GM21528 (cell line): ENCODE results near the gene DENND5A.
"Not testable (repeated sequence)": the region's sequence is repeated elsewhere in the genome, so short reads cannot be mapped to it uniquely, and the experiment has no call there.

Source experiments
- ATAC-seq: cut with Tn5 transposase; IDR thresholded peaks from one replicate; pipeline ENCODE4 v1.9.1; 2021; ENCODE audit warnings: mild to moderate bottlenecking, moderate library complexity; ENCODE audit not compliant: unreplicated experiment, low FRiP score

DENND5A gene

DNA sequence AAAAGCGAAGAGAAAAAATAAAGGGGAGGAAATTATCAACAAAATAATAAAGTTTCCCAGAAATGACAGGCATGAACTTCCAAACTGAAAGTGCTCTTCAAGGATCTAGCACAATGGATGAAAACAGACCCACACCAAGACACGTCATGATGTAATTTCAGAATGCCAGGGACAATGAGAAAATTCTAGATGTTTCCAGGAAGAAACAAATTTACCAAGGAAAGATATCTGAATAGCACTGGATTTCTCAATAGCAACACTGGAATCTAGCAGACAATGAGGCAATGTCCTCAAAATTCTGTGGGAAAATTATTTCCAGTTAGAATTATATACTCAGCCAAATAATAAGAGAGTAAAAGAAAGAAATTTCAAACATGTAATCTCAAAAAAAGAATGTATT lies 46.0 kb downstream of the DENND5A start:
- ATAC-seq, result no peak

DNA sequence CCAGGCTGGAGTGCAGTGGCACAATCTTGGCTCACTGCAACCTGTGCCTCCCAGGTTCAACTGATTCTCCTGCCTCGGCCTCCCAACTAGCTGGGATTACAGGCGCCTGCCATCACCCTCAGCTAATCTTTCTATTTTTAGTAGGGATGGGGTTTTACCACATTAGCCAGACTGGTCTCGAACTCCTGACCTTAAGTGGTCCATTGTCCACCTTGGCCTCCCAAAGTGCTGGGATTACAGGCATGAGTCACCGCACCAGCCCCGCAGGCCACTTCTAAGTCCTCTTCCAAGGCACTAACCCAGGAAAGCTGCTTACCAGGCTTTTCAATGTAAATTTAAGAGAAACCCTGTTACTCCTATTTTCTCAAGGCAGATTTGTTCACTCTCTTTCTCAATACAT lies 50.4 kb downstream of the DENND5A start:
- ATAC-seq, result no peak

DNA sequence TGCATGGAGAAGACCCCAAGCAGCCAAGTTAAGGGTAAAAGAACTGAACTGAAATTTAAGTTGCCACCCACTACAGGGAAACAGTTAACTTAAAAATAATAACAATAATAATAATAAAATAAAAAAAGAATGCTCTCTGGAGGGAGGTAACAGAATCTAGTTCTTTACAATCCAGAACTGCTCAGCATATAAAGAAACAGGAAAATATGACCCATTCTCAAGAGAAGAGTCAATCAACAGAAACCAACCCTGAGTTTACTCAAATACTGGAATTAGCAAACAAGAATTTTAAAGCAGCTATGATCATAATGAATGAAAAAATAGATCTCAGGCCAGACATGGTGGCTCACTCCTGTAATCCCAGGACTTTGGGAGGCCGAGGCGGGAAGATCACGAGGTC lies 53.8 kb downstream of the DENND5A start:
- no peak for ATAC-seq

DNA sequence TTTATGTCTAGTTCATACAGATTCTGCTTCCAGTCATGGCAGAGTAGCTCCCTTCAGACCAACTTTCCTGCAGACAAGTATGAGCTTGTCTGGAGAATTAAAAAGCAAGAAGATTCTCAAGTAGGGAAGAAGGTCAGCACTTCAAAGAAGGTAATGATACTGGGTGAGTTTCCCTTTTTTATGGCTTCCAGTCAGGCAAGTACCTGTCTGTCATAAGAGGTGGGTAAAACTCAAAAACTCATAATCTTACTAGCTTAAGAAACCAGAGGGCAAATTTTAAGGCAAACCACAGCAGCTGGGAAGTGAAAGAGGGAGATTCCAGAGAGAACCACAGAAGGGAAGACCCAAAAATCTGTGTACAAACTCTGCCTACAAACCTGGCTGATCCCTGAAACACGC lies 54.2 kb downstream of the DENND5A start:
- no peak for ATAC-seq

GRCh38 chr11:9210224-9210921 lies 54.8 kb downstream of the DENND5A start:
- no peak for ATAC-seq

DNA sequence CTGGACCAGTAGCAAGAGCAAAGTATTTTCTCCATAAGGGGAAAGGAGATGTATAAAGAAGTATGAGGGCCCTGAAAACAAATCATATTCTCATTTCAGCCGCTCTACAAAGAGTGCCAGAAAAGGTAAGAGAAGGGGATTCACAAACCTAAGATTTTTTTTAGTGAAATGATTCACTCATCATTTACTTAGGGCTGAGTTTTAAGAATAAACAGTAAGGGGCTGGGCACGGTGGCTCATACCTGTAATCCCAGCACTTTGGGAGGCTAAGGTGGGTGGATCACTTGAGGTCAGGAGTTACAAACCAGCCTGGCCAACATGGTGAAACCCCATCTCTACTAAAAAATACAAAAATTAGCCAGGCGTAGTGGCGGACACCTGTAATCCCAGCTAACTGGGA lies 55.5 kb downstream of the DENND5A start:
- ATAC-seq, result not testable (repeated sequence)

DNA sequence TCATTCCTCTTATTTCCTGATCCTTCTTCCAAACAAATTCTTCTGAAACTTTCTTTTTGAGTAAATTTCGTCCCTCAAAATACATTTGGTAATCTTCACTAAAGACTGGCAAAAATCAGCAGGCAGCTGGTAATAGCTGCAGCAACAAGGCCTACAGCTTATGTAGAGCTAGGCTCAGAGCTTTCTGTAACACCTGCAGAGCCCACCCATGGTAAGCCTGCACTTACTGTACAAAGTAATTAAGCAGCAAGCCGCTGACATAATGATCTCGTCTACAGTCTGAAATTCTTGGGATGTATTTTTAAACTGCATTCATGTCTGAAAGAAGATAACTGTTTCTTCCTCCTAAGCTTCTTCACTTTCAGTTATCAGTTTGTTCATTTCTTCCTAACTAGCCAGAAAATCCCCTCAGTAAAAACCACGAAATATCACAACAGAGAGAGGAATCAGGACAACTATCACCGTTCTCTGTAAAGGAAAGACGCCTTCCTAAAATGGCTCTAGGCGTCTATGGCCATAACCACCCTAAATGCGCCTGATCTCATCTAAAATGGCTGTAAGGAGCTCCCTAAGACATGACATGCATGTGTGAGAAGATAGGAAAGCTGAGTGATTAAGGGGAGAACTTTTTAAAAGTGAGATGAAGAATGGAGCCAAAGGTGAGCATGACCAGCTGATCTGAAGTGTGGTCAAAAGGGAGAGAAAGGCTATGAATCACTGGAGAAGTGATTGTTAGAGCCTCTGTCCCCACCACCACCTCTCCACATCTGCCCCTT lies 56.2 kb downstream of the DENND5A start:
- ATAC-seq, result no peak

- no peak for ATAC-seq
Observed at GRCh38 chr11:9207229-9207628, 57.9 kb downstream of the DENND5A start.

DNA sequence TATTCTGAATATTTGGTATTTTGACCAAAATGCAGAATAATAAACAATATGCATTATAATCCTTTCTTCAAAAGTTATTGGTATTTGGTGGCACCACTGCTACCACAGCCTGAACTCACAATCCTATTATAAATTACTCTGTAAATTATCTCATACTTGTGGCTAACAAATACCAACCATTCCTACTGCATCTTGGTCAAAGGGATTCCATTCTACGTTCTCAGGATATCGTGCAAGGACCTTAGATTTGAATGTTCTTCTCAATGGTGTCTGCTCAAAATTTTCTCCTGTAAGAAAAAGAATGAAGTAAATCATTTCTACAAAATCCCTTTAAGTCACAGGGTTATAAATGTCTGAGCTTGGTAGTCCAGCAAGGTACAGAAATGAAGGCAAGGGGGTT lies 58.7 kb downstream of the DENND5A start:
- ATAC-seq, result no peak

DNA sequence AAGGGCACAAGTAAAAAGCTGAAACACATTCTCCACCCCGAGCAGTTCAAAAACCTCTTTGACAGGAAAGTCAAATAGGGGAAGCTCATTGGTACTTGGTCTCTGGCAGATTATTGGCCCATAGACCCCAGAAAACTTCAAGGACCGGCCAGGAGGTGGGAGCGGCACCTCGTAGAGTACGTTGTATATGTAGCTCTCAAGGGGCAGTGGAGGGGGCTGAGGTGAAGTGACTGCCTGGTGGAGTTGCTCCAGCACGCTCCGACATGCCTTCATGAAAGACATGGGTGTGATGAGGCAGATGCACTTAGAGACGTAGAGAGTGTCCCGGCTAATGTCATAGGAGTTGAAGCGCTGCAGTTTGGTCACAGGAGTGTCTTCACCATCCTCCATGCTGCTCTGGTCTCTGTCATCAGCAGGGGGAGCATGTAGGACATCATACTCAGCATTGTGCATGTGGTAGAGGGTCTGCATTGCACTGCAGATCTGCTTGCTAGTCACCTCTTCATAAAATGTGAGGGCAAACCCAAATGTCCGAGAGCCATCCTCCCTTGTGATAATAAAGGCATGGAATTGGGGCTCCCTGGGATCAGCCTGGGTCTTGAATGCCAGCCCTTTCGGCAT lies 61.3 kb downstream of the DENND5A start:
- no peak for ATAC-seq

GRCh38 chr11:9201372-9202162 lies 63.6 kb downstream of the DENND5A start:
- no peak for ATAC-seq

- ATAC-seq, result no peak
Observed at GRCh38 chr11:9200471-9200870, 64.7 kb downstream of the DENND5A start.

DNA sequence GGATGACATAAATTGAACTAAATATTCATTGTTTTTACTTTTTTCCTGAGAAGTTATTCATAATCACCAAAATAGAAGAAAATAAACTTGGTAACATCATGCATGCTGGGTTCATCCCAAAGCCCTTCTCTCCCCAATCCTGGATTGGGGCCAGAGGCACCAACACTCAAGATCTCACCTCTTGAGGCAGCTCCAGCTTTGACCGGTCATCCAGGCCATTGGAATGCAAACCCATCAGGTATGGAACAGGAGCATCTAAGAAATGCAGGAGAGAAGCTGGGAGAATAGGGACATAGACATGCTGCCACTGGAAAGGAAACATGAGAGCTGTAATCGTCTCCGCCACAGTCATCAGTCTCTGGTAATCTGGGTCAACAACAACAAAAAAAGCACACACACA lies 71.8 kb downstream of the DENND5A start:
- ATAC-seq, result no peak

DNA sequence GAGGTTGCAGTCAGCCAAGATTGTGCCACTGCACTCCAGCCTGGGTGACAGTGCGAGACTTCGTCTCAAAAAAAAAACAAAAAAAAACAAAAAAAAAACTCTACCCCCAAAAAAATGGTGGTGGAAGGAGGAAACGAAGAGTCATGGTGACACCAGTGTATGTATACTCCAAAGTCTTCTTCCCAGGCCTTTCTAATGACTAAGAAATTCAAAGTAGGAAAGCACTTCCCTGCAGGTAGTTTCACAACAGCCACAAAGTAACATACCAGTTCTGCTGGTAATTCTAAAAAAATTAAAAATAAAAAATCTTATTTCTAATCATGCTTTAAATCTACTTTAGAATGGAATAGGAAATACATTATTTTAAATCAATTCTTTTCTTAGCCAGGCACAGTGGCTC lies 72.6 kb downstream of the DENND5A start:
- no peak for ATAC-seq

- ATAC-seq, result not testable (repeated sequence)
Observed at GRCh38 chr11:9190326-9191016, 74.7 kb downstream of the DENND5A start.

DNA sequence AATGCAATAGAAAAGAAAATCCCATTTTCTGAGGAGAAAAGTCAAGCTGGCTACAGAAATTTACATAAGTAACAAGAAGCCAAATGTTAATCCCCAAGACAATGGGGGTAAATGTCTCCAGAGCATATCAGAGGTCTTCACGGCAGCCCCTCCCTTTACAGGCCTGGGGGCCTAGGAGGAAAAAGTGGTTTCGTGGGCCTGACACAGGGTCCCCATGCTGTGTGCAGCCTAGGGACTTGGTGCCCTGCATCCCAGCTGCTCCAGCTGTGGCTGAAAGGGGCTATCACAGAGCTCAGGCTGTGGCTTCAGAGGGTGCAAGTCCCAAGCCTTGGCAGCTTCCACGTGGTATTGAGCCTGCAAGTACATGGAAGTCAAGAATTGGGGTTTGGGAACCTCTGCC lies 76.3 kb downstream of the DENND5A start:
- not testable (repeated sequence) for ATAC-seq

DNA sequence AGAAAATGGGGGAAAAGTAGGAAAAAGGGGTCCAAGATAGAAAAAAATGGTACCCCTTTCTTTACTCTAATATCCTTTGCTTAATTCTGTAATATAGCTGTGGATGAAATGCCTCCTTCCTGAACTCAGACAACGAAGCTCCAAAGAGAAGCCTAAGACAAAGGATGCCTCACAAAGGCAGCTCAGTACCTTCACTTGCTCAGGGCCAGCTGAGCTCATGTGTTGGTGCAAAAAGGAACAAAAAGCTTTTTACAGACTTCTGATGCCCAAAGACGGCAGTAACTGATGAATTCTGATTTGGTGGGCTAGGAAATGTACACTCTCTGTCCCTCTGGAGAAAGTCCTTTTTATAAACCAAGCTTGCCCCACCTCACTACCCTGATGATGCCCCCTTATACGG lies 77.5 kb downstream of the DENND5A start:
- no peak for ATAC-seq

- no peak for ATAC-seq
Observed at GRCh38 chr11:9184516-9184915, 80.6 kb downstream of the DENND5A start.

DNA sequence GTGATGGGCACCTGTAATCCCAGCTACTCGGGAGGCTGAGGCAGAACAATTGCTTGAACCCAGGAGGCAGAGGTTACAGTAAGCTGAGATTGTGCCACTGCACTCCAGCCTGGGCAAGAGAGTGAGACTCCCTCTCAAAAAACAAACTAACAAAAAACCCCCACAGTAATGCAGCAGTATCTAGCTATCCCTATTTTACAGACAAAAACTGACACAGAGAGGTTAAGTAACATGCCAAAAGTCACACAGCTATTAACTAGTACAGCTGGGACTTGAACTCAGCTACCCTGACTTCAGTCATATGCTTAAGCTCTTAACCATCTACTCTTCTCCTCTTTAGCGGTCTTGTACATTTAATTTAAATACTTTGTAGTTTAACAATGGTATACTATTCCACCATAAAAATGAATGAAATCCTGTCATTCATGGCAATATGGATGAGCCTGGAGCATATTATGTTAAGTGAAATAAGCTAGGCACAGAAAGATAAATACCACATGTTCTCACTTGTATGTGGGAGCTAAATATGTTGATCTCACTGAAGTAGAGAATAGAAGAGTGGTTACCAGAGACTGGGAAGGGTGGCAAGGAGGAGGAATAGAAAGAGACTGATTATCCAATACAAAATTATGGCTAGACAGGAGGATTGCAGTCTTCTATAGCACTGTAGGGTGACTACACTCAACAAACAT lies 82.8 kb downstream of the DENND5A start:
- no peak for ATAC-seq

DNA sequence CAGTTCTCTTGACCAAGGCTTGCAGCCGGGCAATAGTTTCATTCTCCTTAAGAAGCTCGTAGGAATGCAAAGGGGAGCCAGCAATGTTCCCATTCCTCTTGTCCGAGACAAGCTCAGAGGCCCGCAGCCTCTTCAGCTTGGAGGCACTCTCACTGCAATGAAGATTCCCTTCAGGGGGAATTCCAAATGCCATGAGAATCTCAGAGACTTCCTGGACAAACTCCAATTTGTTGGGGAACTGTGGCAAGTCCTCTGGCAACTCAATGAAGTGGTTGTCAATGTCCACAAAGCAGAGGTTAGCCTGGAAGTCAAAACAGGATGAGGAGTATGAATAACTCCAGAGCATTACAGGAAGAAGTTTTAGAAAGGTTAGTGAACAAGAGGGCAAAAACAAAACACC lies 84.4 kb downstream of the DENND5A start:
- no peak for ATAC-seq
